Chondrocyte (in vitro differentiated cells): ENCODE results near the gene ELP1. TPM values are rescaled to one million over a fixed set of nuclear protein-coding genes. Genes with fewer than 3 reads are reported as not detected.

ENCODE experiments used
- DNase-seq: peaks from one replicate; pipeline ENCODE4 v3.0.0; 2021; ENCODE audit warnings: mixed read lengths, low spot score
- H3K27ac Mint-ChIP-seq: one replicate; pipeline ENCODE4 v1.8.0; 2021; ENCODE audit warnings: mild to moderate bottlenecking, moderate library complexity, mixed read lengths; ENCODE audit not compliant: unreplicated experiment
- H3K27me3 Mint-ChIP-seq: 2 replicates; pipeline ENCODE4 v1.8.0; 2021; ENCODE audit warnings: low read depth, mixed read lengths
- H3K36me3 Mint-ChIP-seq: 2 replicates; pipeline ENCODE4 v1.8.0; 2021; ENCODE audit warnings: low read depth, mixed read lengths
- H3K4me1 Mint-ChIP-seq: 2 replicates; pipeline ENCODE4 v1.8.0; 2021; ENCODE audit warnings: low read depth, mild to moderate bottlenecking, mixed read lengths
- H3K4me3 Mint-ChIP-seq: one replicate; pipeline ENCODE4 v1.8.0; 2021; ENCODE audit warnings: mild to moderate bottlenecking, moderate library complexity, mixed read lengths; ENCODE audit not compliant: unreplicated experiment
- H3K9me3 Mint-ChIP-seq: 2 replicates; pipeline ENCODE4 v1.8.0; 2021; ENCODE audit warnings: low read depth, mixed read lengths
- total RNA-seq: library from RNA; stranded (reverse); gene quantifications from 3 replicates; pipeline ENCODE4 v1.2.1, GENCODE V29; 2021
- TF ChIP-seq, protein P1 (sequence below): fragments of 200-600 bp; sonication (generic); IDR thresholded peaks from 2 replicates; pipeline ENCODE4 v1.5.0; 2021; ENCODE audit warnings: antibody characterized with exemption, mild to moderate bottlenecking, moderate library complexity

The ELP1 gene
- total RNA-seq, 1 donor from 2014 or later, result 24.4 TPM

DNA sequence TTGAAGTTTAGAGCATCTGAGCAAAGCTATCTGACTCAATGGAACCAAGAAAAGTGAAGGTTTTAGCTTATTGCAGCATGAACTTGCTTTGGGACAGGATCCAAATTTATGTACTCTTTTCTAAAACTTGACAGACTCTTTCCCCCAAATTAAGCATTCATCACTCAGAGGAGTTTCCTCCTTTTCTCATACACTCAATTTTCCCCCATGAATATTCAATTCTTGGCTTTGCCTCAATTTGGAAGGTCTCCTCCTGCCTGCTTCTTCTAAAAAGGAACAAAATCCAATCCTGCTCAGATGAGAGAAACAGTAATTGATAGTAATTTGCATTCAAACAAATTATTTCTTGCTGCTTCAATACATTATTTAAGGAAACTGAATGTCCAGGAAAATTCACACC, 66.8 kb downstream of the ELP1 start:
- TF ChIP-seq, protein P1, sequence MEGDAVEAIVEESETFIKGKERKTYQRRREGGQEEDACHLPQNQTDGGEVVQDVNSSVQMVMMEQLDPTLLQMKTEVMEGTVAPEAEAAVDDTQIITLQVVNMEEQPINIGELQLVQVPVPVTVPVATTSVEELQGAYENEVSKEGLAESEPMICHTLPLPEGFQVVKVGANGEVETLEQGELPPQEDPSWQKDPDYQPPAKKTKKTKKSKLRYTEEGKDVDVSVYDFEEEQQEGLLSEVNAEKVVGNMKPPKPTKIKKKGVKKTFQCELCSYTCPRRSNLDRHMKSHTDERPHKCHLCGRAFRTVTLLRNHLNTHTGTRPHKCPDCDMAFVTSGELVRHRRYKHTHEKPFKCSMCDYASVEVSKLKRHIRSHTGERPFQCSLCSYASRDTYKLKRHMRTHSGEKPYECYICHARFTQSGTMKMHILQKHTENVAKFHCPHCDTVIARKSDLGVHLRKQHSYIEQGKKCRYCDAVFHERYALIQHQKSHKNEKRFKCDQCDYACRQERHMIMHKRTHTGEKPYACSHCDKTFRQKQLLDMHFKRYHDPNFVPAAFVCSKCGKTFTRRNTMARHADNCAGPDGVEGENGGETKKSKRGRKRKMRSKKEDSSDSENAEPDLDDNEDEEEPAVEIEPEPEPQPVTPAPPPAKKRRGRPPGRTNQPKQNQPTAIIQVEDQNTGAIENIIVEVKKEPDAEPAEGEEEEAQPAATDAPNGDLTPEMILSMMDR, result no peak
- H3K9me3 Mint-ChIP-seq, result peaks cover 12% of the 10 kb centered on the region
- no peak overlapping the region for H3K4me3 Mint-ChIP-seq
- H3K27ac Mint-ChIP-seq, result no peak overlapping the region
- H3K27me3 Mint-ChIP-seq, result no peaks in the 10 kb centered on the region
- peaks cover 23% of the 10 kb centered on the region for H3K4me1 Mint-ChIP-seq
- no peak for DNase-seq
- peaks cover 21% of the 10 kb centered on the region for H3K36me3 Mint-ChIP-seq

DNA sequence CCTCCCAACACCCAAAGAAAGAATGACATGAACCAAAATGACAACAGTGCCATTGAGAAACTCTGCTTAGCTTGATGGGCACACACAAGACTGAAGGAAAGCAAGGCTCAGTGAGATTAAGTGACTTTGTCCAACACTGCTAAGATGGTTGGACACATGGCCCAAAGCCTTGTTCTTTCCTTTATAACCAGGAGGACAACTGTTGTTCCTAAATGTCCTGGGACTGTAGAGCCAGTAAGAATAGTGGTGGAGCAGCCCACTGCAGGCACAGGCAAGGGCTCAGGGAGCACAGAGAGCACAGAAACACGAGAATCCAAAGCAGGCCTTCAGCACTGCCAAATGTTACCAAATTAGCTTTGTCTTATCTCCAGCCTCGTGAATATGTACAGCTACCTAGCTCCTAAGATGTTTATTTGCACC, 67.9 kb downstream of the ELP1 start:
- Mint-ChIP-seq H3K36me3 (peaks cover 13% of the 10 kb centered on the region), H3K9me3 (peaks cover 6% of the 10 kb centered on the region), H3K4me1 (peaks cover 23% of the 10 kb centered on the region), H3K27ac (no peak overlapping the region), H3K4me3 (no peak overlapping the region), H3K27me3 (no peaks in the 10 kb centered on the region)
- no peak for DNase-seq
- TF ChIP-seq, protein P1, result no peak

DNA sequence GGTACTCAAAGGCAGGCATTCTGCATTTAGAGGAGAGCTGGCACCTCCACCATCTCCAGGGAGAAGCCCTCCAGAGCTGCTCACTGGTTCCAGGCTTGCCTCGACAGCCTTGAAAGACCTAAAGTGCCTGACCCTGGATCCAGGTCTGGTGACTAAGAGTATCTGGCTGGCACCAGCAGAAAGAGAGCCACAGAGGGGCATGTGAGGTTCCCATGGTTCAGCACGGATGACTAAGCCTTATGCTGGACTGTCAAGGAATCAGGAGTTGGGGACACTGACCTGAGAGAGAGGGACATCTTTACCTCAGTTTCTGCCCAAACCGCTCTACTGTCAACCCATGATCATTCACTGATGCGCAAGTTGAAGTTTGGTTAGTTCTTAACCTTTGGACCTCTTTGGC, 68.9 kb downstream of the ELP1 start:
- no peak for DNase-seq
- TF ChIP-seq, protein P1, result no peak
- Mint-ChIP-seq H3K27me3 (no peaks in the 10 kb centered on the region), H3K4me1 (peaks cover 23% of the 10 kb centered on the region), H3K27ac (no peak overlapping the region), H3K4me3 (no peak overlapping the region), H3K36me3 (peaks cover 8% of the 10 kb centered on the region), H3K9me3 (no peaks in the 10 kb centered on the region)

DNA sequence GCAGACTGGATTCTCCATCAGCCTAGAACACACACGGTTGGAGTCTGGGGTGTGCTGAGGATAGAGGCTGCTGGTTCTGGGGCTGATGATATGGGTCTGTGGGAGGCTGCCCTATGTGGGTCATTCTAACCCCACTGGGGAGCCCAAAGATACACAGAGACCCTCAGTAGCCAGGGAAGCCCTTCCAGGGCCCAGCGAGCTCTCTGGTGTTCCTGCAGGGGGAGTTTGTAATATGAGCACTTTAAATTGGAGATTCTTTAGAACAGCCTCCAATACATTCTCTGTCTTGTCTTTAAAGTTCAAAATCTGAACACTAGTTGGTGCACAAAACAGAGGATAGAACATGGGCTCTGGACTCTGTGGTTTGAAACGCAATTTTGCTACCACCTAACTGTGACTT, 69.5 kb downstream of the ELP1 start:
- Mint-ChIP-seq H3K4me1 (peaks cover 18% of the 10 kb centered on the region), H3K27me3 (no peaks in the 10 kb centered on the region), H3K27ac (no peak overlapping the region)

DNA sequence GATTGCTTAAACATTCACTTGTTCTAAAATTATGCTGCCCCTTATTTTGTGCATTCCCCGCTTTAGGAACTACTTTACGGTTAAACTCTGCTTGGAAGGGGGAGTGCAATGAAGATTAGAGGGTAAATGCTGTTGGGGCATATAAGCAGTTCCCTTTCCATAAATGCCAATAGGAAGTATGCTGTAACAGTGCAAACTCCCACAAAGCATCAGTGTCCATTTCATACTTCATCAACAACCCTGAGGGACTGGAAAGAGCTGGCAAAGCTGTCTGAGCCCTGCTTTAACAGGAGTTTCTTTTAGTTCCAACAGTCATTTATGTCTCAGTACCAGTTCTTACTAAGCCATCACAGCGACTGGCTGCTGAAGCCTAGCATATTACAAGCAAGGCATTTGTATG, 70.0 kb downstream of the ELP1 start:
- no peak overlapping the region for H3K27ac Mint-ChIP-seq
- H3K4me1 Mint-ChIP-seq, result peaks cover 13% of the 10 kb centered on the region
- H3K4me3 Mint-ChIP-seq, result no peak overlapping the region
- no peaks in the 10 kb centered on the region for H3K27me3 Mint-ChIP-seq
- H3K9me3 Mint-ChIP-seq, result no peaks in the 10 kb centered on the region
- DNase-seq, result no peak
- peaks cover 8% of the 10 kb centered on the region for H3K36me3 Mint-ChIP-seq
- TF ChIP-seq, protein P1, result no peak

More for the DNA sequence above, 69.5 kb downstream of the ELP1 start:
- Mint-ChIP-seq H3K4me3 (no peak overlapping the region), H3K36me3 (peaks cover 8% of the 10 kb centered on the region), H3K9me3 (no peaks in the 10 kb centered on the region)
- TF ChIP-seq, protein P1, result peak; percentile 29
- no peak for DNase-seq
